Measurements from ENCODE around the gene HMOX2.

Gene HMOX2

GRCh38 chr16:4465977-4466779 lies 10.0 kb upstream of the HMOX2 start:
- DNase-seq (ENCODE audit: low spot score): no peak

GRCh38 chr16:4467916-4468315 lies 8.3 kb upstream of the HMOX2 start:
- no peak for DNase-seq (ENCODE audit: low spot score)

- DNase-seq (ENCODE audit: low spot score): no peak
These were observed 7.2 kb upstream of the HMOX2 start for GRCh38 chr16:4468972-4469371.

- DNase-seq (ENCODE audit: low spot score): no peak
These were observed 4.3 kb upstream of the HMOX2 start for GRCh38 chr16:4471869-4472268.

GRCh38 chr16:4472880-4473279 lies 3.3 kb upstream of the HMOX2 start:
- DNase-seq (ENCODE audit: low spot score): no peak

- no peak for DNase-seq (ENCODE audit: low spot score)
These were observed 1.8 kb upstream of the HMOX2 start, which contains the start of gene NMRAL1 for GRCh38 chr16:4474192-4474961. NMRAL1 (minus strand) TSS chr16:4474625; CDS start chr16:4474132, 493 bp downstream.

- DNase-seq (ENCODE audit: low spot score): no peak
These were observed 1.8 kb downstream of the HMOX2 start for GRCh38 chr16:4477966-4478365.

- DNase-seq (ENCODE audit: low spot score): no peak
These were observed 5.3 kb downstream of the HMOX2 start for GRCh38 chr16:4481526-4481925.

- no peak for DNase-seq (ENCODE audit: low spot score)
These were observed 5.8 kb downstream of the HMOX2 start for GRCh38 chr16:4481963-4482362.

- no peak for DNase-seq (ENCODE audit: low spot score)
These were observed 10.1 kb downstream of the HMOX2 start for GRCh38 chr16:4486126-4486893.

- DNase-seq (ENCODE audit: low spot score): no peak
These were observed 11.8 kb downstream of the HMOX2 start for GRCh38 chr16:4487955-4488498.

GRCh38 chr16:4488499-4488967 lies 12.3 kb downstream of the HMOX2 start:
- no peak for DNase-seq (ENCODE audit: low spot score)

GRCh38 chr16:4489030-4489429 lies 12.8 kb downstream of the HMOX2 start:
- no peak for DNase-seq (ENCODE audit: low spot score)

GRCh38 chr16:4491898-4492297 lies 15.7 kb downstream of the HMOX2 start:
- DNase-seq (ENCODE audit: low spot score): no peak

- DNase-seq (ENCODE audit: low spot score): no peak
These were observed 18.7 kb downstream of the HMOX2 start for GRCh38 chr16:4494746-4495490.

GRCh38 chr16:4495766-4496165 lies 19.6 kb downstream of the HMOX2 start:
- no peak for DNase-seq (ENCODE audit: low spot score)

- no peak for DNase-seq (ENCODE audit: low spot score)
These were observed 20.1 kb downstream of the HMOX2 start for GRCh38 chr16:4496305-4496704.

- no peak for DNase-seq (ENCODE audit: low spot score)
These were observed 22.5 kb downstream of the HMOX2 start for GRCh38 chr16:4498546-4499195.

- DNase-seq (ENCODE audit: low spot score): no peak
These were observed 23.0 kb downstream of the HMOX2 start for GRCh38 chr16:4499196-4499555.

GRCh38 chr16:4500272-4500671 lies 24.1 kb downstream of the HMOX2 start:
- DNase-seq (ENCODE audit: low spot score): no peak

- DNase-seq (ENCODE audit: low spot score): no peak
These were observed 24.9 kb downstream of the HMOX2 start for GRCh38 chr16:4501071-4501478.
